T47D (cell line): ENCODE data around the gene ITPR2.

Experiments used
- DNase-seq, 2 experiments: peaks; one replicate each; pipeline versions ENCODE4 v3.0.0 to v3.0.0-alpha.2; 2011 to 2012; ENCODE audit warnings: low read depth in 1 of 2, low spot score in 1 of 2
- JUND ChIP-seq: IDR thresholded peaks from 2 replicates; pipeline ENCODE4 v1.6.1; 2012; ENCODE audit warnings: low read depth
- in situ Hi-C: cut with HindIII; loops from 2 replicates; pipeline ENCODE4 v1.10.0; 2016; ENCODE audit warnings: low sequenced_read_pairs, low pct_unique_long_range_greater_than_20kb

Gene ITPR2

GRCh38 chr12:26499979-26500640 lies 332.9 kb downstream of the ITPR2 start:
- in situ Hi-C loops = no loop called here
- no peak for TF ChIP-seq JUND
- DNase-seq = no peak

DNA sequence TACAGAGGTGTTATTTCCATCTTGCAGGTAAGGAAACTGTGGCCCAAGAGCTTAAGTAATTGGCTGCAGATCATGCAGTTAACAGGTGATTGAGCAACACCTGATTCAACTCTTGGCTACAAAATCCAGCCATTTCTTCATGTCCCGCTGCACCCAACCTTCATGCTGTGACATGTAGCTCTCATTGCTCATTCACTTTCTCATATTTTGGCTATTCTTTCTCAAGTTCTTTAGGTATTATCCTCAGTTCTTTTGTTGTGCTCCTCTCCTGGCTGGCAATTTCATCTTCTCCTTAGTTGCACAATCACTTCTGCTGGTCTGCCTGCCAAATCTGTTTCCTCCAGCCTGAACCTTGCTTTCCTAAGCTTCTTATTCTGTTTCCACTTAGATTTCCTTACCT lies 336.8 kb downstream of the ITPR2 start:
- in situ Hi-C loops = no loop called here
- no peak for TF ChIP-seq JUND
- peak in 1 of 2 experiments; percentile 13 for DNase-seq

DNA sequence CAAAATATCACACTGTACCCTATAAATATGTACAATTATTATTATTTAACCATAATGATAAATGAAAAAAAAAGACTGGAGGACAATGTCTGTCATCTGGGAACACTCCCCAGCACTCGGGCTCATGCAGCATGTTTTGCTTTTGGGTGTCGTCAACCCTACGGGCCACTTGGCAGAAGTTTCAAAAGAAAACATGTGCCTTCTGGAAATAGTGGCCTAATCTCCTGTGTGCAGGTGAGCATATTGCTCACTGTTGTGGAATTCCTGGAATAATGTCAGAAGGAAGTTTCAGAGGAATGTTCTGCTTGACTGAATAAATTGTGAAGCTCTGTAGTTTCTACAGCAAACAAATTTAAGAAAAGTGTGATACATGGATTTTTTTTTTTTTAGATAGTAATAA lies 339.3 kb downstream of the ITPR2 start:
- in situ Hi-C loops = no loop called here
- peak in 1 of 2 experiments; percentile 38 for DNase-seq
- no peak for TF ChIP-seq JUND

DNA sequence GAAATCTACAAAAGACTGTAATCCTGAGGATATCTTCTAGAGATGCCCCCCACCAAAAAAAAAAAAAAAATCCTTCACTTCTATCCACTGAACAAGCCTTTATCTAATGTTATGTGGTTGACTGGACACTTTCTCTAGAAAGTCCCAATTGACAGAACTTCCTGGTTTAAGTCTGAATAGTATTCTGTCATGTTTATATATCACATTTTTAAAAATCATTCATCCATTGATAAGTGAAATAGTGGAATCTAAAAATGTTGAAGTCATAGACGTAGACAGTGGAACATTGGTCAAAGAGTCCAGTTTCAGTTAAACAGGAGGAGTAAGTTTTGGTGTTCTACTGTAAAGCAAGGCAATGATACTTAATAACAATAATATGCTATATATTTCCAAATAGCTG lies 340.6 kb downstream of the ITPR2 start:
- DNase-seq = no peak
- no peak for TF ChIP-seq JUND
- in situ Hi-C loops = no loop called here

DNA sequence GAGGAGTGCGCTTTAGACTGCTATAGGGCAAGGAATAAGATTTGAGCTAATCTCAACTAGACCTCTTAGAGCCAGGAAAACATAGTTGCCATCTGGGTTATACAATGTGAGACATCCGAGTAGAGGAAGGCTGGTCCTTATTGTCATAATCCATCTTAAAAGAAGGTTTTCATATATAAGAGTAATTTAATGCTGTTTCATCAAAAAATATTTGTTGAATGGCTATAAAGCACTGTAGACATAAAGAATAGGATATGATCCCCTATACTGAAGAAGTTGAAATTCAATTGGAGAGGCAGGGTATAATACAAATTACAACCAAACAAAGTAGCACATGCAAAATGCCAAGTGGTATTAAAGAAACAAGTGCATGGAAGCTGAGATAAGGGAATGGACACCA lies 343.1 kb downstream of the ITPR2 start:
- no peak for TF ChIP-seq JUND
- no peak for DNase-seq
- in situ Hi-C loops = no loop called here

GRCh38 chr12:26488351-26488750 lies 344.6 kb downstream of the ITPR2 start:
- DNase-seq = no peak
- in situ Hi-C loops = no loop called here
- TF ChIP-seq JUND = no peak

DNA sequence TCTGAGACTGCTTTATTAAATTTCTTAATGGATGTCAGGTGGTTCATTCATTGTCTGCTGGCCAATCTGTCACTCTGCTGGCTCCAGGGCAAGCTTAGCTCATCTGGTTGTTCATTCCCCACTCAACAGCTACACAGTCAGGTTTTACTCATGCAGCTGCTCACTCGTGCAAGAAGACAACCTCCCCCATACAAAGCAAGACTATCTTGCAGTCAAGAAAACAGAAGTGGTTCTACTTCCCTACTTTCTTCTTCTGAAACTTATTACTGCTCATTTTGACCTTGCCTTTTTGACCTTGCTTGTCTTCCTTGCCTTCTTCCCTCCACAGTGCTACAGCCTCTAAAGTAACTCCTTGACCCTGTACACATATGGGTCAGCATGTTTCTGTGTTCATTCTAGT lies 359.7 kb downstream of the ITPR2 start:
- TF ChIP-seq JUND = no peak
- in situ Hi-C loops = no loop called here
- no peak for DNase-seq

DNA sequence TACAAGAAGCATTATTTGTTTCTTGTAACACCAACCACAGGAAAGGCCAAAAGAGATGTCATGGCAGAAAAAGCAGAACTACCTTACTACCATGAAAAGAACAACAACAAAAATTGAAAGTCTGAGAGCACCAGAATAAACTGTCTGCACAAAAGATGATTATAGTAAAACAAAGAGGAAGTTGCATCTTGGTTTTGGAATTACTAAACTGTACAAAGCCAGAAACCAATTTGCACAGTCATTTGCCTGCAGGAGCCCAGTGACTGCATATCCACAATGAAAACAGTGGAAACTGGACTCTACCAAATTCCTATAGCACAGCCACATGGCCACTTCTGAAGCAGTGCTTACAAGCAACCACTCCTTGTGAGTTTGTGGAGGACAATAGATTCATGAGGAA lies 361.4 kb downstream of the ITPR2 start:
- in situ Hi-C loops = no loop called here
- TF ChIP-seq JUND = no peak
- DNase-seq = peak in 1 of 2 experiments; percentile 4

- TF ChIP-seq JUND = no peak
- in situ Hi-C loops = no loop called here
- no peak for DNase-seq
Observed at GRCh38 chr12:26469421-26470180, 363.4 kb downstream of the ITPR2 start.

- TF ChIP-seq JUND = no peak
- DNase-seq = no peak
- in situ Hi-C loops = no loop called here
Observed at GRCh38 chr12:26467351-26467750, 365.6 kb downstream of the ITPR2 start.

GRCh38 chr12:26466726-26467125 lies 366.3 kb downstream of the ITPR2 start:
- no peak for TF ChIP-seq JUND
- in situ Hi-C loops = no loop called here
- DNase-seq = no peak

GRCh38 chr12:26465419-26466097 lies 367.4 kb downstream of the ITPR2 start:
- in situ Hi-C loops = no loop called here
- no peak for TF ChIP-seq JUND
- no peak for DNase-seq

- no peak for TF ChIP-seq JUND
- DNase-seq = no peak
- in situ Hi-C loops = no loop called here
Observed at GRCh38 chr12:26461776-26462175, 371.2 kb downstream of the ITPR2 start.

DNA sequence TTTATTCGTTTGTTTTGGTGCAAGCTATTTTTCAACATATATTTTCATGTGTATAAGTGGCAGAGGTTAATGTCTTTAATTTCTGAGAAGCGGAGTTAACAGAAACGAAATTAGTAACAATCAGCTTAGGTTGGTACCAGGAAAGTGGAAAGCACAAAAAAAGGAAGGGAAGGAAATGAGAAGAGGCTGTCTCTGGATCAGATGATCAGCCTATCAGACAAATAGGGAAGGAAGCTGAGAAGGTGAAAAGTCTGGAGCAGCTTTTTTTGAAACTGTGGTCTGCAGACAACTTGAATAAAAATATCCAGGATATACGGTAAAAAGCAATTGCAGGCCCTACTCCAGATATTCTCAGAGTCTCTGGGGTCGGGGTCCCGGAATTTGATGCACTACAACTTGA lies 372.6 kb downstream of the ITPR2 start:
- DNase-seq = no peak
- in situ Hi-C loops = no loop called here
- no peak for TF ChIP-seq JUND
